Neural crest cell (in vitro differentiated cells): Measurements from ENCODE around the gene DIP2A. TPM values are rescaled to one million over a fixed set of nuclear protein-coding genes. Genes with fewer than 3 reads are reported as not detected.
"Not testable (repeated sequence)": the region's sequence is repeated elsewhere in the genome, so short reads cannot be mapped to it uniquely, and the experiment has no call there.

ENCODE experiments used
- DNase-seq: peaks from one replicate; pipeline ENCODE4 v3.0.0; 2021; ENCODE audit warnings: low read depth, mixed read lengths, low spot score
- H3K27ac Mint-ChIP-seq: one replicate; pipeline ENCODE4 v1.8.0; 2021; ENCODE audit warnings: mild to moderate bottlenecking, mixed read lengths; ENCODE audit not compliant: unreplicated experiment
- H3K27me3 Mint-ChIP-seq: 2 replicates; pipeline ENCODE4 v1.8.0; 2021; ENCODE audit warnings: low read depth, mild to moderate bottlenecking, mixed read lengths
- H3K36me3 Mint-ChIP-seq: 2 replicates; pipeline ENCODE4 v1.8.0; 2021; ENCODE audit warnings: low read depth, mild to moderate bottlenecking, mixed read lengths
- H3K4me1 Mint-ChIP-seq: 2 replicates; pipeline ENCODE4 v1.8.0; 2021; ENCODE audit warnings: mixed read lengths
- H3K4me3 Mint-ChIP-seq: one replicate; pipeline ENCODE4 v1.8.0; 2021; ENCODE audit warnings: mild to moderate bottlenecking, mixed read lengths
- H3K9me3 Mint-ChIP-seq: 2 replicates; pipeline ENCODE4 v1.8.0; 2021; ENCODE audit warnings: mixed read lengths
- total RNA-seq: library from RNA; stranded (reverse); gene quantifications from 2 replicates; pipeline ENCODE4 v1.2.1, GENCODE V29; 2021
- TF ChIP-seq, protein P1 (sequence below): fragments of 200-600 bp; sonication (generic); conservative IDR thresholded peaks from 2 replicates; pipeline ENCODE4 v1.5.0; 2021; ENCODE audit warnings: antibody characterized with exemption, mild to moderate bottlenecking

Gene DIP2A
- total RNA-seq, 1 donor from 2014 or later = 57.8 TPM

- no peak overlapping the region for H3K27ac Mint-ChIP-seq
Observed at GRCh38 chr21:46429754-46430681, 28.7 kb upstream of the DIP2A start.

GRCh38 chr21:46431448-46431847 is 27.2 kb upstream of the DIP2A start:
- Mint-ChIP-seq H3K27me3 (no peaks in the 10 kb centered on the region), H3K36me3 (peaks cover 8% of the 10 kb centered on the region), H3K4me3 (no peak overlapping the region), H3K9me3 (no peaks in the 10 kb centered on the region), H3K27ac (no peak overlapping the region), H3K4me1 (no peaks in the 10 kb centered on the region)
- TF ChIP-seq, protein P1, sequence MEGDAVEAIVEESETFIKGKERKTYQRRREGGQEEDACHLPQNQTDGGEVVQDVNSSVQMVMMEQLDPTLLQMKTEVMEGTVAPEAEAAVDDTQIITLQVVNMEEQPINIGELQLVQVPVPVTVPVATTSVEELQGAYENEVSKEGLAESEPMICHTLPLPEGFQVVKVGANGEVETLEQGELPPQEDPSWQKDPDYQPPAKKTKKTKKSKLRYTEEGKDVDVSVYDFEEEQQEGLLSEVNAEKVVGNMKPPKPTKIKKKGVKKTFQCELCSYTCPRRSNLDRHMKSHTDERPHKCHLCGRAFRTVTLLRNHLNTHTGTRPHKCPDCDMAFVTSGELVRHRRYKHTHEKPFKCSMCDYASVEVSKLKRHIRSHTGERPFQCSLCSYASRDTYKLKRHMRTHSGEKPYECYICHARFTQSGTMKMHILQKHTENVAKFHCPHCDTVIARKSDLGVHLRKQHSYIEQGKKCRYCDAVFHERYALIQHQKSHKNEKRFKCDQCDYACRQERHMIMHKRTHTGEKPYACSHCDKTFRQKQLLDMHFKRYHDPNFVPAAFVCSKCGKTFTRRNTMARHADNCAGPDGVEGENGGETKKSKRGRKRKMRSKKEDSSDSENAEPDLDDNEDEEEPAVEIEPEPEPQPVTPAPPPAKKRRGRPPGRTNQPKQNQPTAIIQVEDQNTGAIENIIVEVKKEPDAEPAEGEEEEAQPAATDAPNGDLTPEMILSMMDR = no peak
- no peak for DNase-seq

More at GRCh38 chr21:46429754-46430681, 28.7 kb upstream of the DIP2A start:
- Mint-ChIP-seq H3K4me1 (no peaks in the 10 kb centered on the region), H3K4me3 (no peak overlapping the region), H3K9me3 (no peaks in the 10 kb centered on the region), H3K27me3 (no peaks in the 10 kb centered on the region), H3K36me3 (peaks cover 8% of the 10 kb centered on the region)
- DNase-seq = no peak
- TF ChIP-seq, protein P1 = no peak

DNA sequence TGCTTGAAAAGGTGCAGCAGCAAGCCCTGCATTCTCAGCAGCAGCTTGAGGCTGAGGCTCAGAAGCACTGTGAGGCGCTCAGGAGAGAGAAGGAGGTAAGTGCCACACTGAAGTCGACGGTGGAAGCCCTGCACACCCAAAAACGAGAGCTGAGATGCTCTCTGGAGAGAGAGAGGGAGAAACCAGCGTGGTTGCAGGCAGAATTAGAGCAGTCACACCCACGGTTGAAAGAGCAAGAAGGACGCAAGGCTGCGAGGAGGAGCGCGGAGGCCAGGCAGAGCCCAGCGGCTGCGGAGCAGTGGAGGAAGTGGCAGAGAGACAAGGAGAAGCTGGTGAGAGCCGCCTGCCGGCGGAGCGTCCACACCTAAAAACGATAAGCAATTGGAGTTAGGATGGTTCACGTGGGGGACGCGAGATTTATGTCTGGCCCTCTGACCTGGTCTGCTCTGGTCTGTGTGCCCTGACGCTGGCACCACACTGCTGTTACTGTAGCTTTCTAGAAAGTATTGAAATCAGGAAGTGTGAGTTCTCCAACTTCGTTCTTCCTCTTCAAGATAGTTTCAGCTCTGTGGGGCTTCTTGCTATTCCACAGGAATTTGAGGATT is 26.7 kb upstream of the DIP2A start:
- DNase-seq = no peak
- no peaks in the 10 kb centered on the region for H3K9me3 Mint-ChIP-seq
- H3K4me1 Mint-ChIP-seq = peaks cover 5% of the 10 kb centered on the region
- H3K4me3 Mint-ChIP-seq = no peak overlapping the region
- no peak overlapping the region for H3K27ac Mint-ChIP-seq
- TF ChIP-seq, protein P1 = no peak
- peaks cover 8% of the 10 kb centered on the region for H3K36me3 Mint-ChIP-seq
- H3K27me3 Mint-ChIP-seq = no peaks in the 10 kb centered on the region

DNA sequence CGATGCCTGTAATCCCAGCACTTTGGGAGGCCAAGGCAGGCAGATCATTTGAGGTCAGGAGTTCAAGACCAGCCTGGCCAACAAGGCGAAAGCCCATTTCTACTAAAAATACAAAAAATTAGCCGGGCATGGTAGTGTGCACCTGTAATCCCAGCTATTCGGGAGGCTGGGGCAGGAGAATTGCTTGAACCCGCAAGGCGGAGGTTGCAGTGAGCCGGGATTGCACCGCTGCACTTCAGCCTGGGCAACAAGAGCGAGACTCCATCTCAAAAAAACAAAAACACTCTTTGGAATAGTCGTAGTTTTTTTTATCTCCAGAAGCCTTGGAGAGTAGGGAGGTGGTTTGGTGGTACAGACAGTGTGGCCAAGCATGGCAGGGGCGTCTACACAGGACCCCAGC is 25.6 kb upstream of the DIP2A start:
- H3K9me3 Mint-ChIP-seq, H3K4me3 Mint-ChIP-seq, DNase-seq, H3K27me3 Mint-ChIP-seq, H3K27ac Mint-ChIP-seq, H3K36me3 Mint-ChIP-seq: not testable (repeated sequence)
- H3K4me1 Mint-ChIP-seq = peaks cover 12% of the 10 kb centered on the region

- Mint-ChIP-seq H3K4me3 (no peak overlapping the region), H3K9me3 (no peaks in the 10 kb centered on the region), H3K36me3 (peaks cover 14% of the 10 kb centered on the region), H3K4me1 (peaks cover 12% of the 10 kb centered on the region), H3K27me3 (no peaks in the 10 kb centered on the region), H3K27ac (no peak overlapping the region)
- TF ChIP-seq, protein P1 = no peak
- DNase-seq = no peak
Observed at GRCh38 chr21:46434322-46434958, 24.3 kb upstream of the DIP2A start.
